BLaER1 (cell line): ENCODE data around the gene BMP2K.
"Not testable (repeated sequence)": the region's sequence is repeated elsewhere in the genome, so short reads cannot be mapped to it uniquely, and the experiment has no call there.

Experiments
- H3K27ac ChIP-seq: shearing (Covaris generic); formaldehyde crosslinking; 2 replicates; pipeline ENCODE4 v1.8.1; 2022
- H3K27me3 ChIP-seq: shearing (Covaris generic); formaldehyde crosslinking; 2 replicates; pipeline ENCODE4 v1.8.1; 2022
- H3K36me3 ChIP-seq: shearing (Covaris generic); formaldehyde crosslinking; 2 replicates; pipeline ENCODE4 v1.8.1; 2022
- H3K4me1 ChIP-seq: shearing (Covaris generic); formaldehyde crosslinking; 2 replicates; pipeline ENCODE4 v1.8.1; 2022
- H3K4me2 ChIP-seq: shearing (Covaris generic); formaldehyde crosslinking; 2 replicates; pipeline ENCODE4 v1.8.1; 2022
- H3K4me3 ChIP-seq: shearing (Covaris generic); formaldehyde crosslinking; 2 replicates; pipeline ENCODE4 v1.8.1; 2022
- H3K9ac ChIP-seq: shearing (Covaris generic); formaldehyde crosslinking; 2 replicates; pipeline ENCODE4 v1.8.1; 2022
- H3K9me3 ChIP-seq: shearing (Covaris generic); formaldehyde crosslinking; 2 replicates; pipeline ENCODE4 v1.8.1; 2022
- H4K20me1 ChIP-seq: shearing (Covaris generic); formaldehyde crosslinking; 2 replicates; pipeline ENCODE4 v1.8.1; 2022
- Cebpa-rat ChIP-seq: shearing (Covaris generic); IDR thresholded peaks from 2 replicates; pipeline ENCODE4 v1.8.1; 2022

BMP2K gene

DNA sequence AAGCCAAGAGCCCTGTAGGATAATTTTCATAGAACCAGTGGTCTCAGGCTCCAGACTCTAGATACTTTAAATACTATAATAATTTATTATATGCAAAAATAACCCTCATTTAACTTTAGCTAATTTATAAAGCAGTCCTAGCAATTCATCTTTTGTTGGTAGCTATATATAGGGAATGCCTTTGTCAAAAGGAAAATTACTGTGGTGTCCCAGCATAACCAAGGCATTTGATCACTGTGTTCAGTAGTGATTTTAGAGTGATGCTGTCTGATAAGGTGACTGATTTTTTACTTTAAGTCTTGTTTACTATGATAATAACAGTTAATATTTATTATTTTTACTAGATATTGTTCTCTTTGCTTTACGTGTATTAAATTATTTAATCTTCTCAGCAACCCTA, 101.9 kb downstream of the BMP2K start:
- Histone ChIP-seq H4K20me1 (no peaks in the 10 kb centered on the region), H3K9ac (no peak overlapping the region)
- no peak for TF ChIP-seq Cebpa-rat

DNA sequence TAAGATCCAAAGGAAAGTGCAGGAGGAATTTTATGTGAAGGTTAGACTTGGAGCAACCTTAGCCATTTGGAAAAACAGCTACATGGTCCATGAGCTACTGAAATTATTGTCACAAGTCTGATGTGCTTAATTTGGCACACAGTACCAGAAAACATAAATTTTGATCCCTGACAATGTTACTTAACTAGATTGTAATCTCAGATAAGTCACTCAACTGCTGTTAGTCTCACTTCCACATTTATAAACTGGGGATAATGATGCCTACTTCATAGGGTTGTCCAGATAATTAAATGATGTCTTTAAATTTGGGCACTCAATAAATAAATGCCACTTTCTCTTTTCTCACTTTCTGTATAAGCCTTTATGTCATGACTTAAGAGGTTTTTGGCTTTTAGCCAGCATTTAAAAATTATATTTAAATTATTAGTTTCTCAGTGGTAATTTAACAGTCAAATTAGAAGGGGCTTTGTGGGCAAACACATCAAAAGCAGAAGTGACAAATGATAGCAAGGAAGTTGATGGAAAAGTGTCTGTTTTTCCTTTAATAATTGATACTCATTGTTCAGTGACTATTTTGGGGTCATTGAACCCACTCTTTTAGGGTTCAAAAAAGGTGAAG, 104.8 kb downstream of the BMP2K start:
- Histone ChIP-seq H3K4me1 (no peaks in the 10 kb centered on the region), H3K36me3 (peaks cover 52% of the 10 kb centered on the region), H3K4me3 (no peak overlapping the region), H3K4me2 (no peak overlapping the region), H4K20me1 (no peaks in the 10 kb centered on the region), H3K27me3 (no peaks in the 10 kb centered on the region), H3K9me3 (no peaks in the 10 kb centered on the region), H3K27ac (no peak overlapping the region), H3K9ac (no peak overlapping the region)
- no peak for TF ChIP-seq Cebpa-rat

More for the DNA sequence above, 101.9 kb downstream of the BMP2K start:
- Histone ChIP-seq H3K4me3 (no peak overlapping the region), H3K27ac (no peak overlapping the region), H3K27me3 (no peaks in the 10 kb centered on the region), H3K4me2 (no peak overlapping the region), H3K36me3 (peaks cover 59% of the 10 kb centered on the region), H3K4me1 (no peaks in the 10 kb centered on the region), H3K9me3 (no peaks in the 10 kb centered on the region)

DNA sequence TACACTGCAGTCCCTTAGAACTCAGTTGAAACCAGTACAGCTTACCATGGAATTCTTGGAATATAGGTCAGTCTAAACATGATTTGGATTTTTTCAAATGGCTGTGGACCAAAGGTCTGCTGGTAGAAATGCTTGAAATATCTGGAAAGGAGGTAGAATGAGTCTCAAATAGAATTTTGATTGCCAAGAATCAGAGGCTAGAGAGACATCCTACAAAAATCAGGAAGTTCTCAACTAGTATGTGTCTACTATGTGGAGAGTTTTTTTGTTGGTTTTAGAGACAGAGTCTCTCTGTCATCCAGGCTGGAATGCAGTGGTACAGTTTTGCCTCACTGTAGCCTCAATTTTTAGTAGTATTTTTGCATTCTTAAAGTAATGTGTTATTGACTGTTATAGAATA, 109.4 kb downstream of the BMP2K start:
- no peak overlapping the region for H3K9ac ChIP-seq
- no peak overlapping the region for H3K27ac ChIP-seq
- no peaks in the 10 kb centered on the region for H3K4me1 ChIP-seq
- no peak overlapping the region for H3K4me3 ChIP-seq
- no peaks in the 10 kb centered on the region for H3K9me3 ChIP-seq
- TF ChIP-seq Cebpa-rat = no peak
- H4K20me1 ChIP-seq = no peaks in the 10 kb centered on the region
- H3K27me3 ChIP-seq = no peaks in the 10 kb centered on the region
- no peak overlapping the region for H3K4me2 ChIP-seq
- H3K36me3 ChIP-seq = peaks cover 41% of the 10 kb centered on the region

DNA sequence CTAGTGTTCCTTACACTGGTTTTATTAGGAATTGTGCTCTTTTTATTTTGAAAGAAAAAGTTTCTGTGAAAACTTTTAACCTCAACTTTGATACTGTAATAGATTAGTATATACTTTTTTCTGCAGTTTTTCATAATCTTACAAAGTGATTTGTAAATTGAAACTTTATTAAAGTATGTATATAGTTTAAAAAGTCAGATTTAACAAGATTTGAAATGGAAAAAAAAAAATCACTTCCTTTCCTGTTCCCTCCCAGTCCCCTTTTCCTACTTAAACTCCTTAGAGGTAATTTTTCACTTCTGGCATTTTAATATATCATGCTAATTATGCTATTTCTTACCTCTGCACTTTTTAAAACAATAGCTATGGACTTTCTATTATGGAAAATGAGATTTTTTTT, 113.8 kb downstream of the BMP2K start:
- Histone ChIP-seq H3K4me1 (no peaks in the 10 kb centered on the region), H4K20me1 (no peaks in the 10 kb centered on the region), H3K4me3 (no peak overlapping the region), H3K9me3 (no peaks in the 10 kb centered on the region), H3K9ac (no peak overlapping the region), H3K4me2 (no peak overlapping the region), H3K27ac (no peak overlapping the region), H3K36me3 (peaks cover 58% of the 10 kb centered on the region), H3K27me3 (no peaks in the 10 kb centered on the region)
- no peak for TF ChIP-seq Cebpa-rat

DNA sequence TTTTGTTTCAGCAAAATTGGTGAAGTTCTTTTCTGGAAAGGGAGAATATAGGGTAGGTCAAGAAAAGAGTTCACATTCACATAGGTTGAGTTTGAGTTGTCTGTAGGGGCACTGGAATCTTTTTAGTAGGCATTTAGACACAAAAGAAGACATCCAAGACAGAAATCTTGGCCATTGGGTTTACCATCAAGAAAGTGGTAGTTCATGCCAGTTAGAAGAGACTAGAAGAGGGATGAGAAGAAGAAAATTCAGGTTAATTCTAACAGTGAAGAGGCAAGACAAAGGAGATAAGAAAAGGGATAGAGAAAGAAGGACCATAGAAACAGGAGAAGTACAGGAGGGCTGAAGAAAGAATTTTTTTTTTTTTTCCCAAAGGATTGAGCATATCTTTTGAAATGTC, 123.2 kb downstream of the BMP2K start:
- Histone ChIP-seq H3K4me2 (no peak overlapping the region), H3K27ac (no peak overlapping the region), H3K4me3 (no peak overlapping the region), H3K36me3 (peaks cover 19% of the 10 kb centered on the region), H3K4me1 (no peaks in the 10 kb centered on the region), H3K9ac (no peak overlapping the region), H3K27me3 (no peaks in the 10 kb centered on the region), H4K20me1 (no peaks in the 10 kb centered on the region), H3K9me3 (no peaks in the 10 kb centered on the region)
- no peak for TF ChIP-seq Cebpa-rat

DNA sequence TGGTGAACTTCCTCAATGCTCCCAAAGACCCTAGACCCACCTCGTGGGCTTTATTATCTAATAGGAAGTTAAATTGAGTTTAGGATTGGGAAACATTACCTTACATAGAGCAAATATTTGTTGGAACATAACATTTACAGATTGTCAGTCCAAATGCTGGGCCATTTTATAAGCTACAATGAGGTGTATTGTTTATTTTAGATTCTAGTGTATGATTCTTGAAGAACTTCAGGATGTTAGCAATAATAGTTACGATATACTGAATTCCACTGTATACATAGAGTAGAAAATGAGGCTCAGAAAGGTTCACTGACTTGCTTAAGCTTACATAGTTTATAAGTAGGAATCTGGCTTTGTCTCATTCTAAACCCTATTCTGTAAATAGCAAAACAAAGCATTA, 125.7 kb downstream of the BMP2K start:
- no peaks in the 10 kb centered on the region for H3K9me3 ChIP-seq
- no peaks in the 10 kb centered on the region for H3K4me1 ChIP-seq
- no peak overlapping the region for H3K4me2 ChIP-seq
- H4K20me1 ChIP-seq = no peaks in the 10 kb centered on the region
- H3K4me3 ChIP-seq = no peak overlapping the region
- no peak overlapping the region for H3K9ac ChIP-seq
- no peaks in the 10 kb centered on the region for H3K27me3 ChIP-seq
- H3K36me3 ChIP-seq = peaks cover 6% of the 10 kb centered on the region; the same call in 1 of the 2 replicates
- TF ChIP-seq Cebpa-rat = no peak
- H3K27ac ChIP-seq = no peak overlapping the region

DNA sequence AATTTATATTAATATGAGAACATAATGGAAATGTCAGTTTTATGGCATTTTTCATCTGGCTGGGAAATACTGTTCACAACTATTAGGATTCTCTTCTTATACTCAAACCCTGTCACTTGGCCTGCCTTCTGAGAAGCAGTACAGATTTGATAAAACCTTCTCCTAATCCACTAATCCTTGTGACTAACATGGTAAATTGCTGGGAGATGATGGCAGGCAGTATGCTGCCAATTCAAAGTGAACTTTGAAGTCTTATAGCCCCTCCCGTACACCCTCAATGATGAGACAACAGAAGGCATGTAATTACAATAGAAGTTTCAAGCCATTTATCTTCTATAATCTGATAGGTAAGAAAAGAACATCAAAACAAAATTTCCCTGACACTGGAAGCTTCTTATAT, 126.1 kb downstream of the BMP2K start:
- H3K27me3 ChIP-seq = no peaks in the 10 kb centered on the region
- no peak overlapping the region for H3K27ac ChIP-seq
- no peaks in the 10 kb centered on the region for H4K20me1 ChIP-seq
- H3K9me3 ChIP-seq = no peaks in the 10 kb centered on the region
- H3K4me2 ChIP-seq = no peak overlapping the region
- no peaks in the 10 kb centered on the region for H3K4me1 ChIP-seq
- no peak for TF ChIP-seq Cebpa-rat
- no peak overlapping the region for H3K4me3 ChIP-seq
- no peak overlapping the region for H3K9ac ChIP-seq
- peaks cover 6% of the 10 kb centered on the region; the same call in 1 of the 2 replicates for H3K36me3 ChIP-seq

DNA sequence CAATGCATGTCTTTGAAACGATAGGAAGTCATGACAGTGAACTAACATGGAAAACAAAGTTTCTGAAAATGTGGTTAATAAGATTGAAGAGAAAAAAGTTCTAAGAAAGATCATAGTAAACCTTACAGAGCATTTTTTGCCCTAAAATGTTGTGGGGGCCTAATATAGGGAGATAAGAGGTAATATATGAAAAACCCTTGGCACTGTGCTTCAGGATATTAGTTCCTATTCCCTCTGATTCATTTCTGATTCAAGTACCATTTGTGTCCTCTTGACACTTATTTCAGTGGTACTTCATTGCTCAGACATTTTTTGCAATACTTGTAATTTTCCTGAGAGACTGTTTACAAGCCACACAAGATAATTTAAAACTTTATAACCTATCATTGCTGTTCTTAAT, 128.0 kb downstream of the BMP2K start:
- no peak overlapping the region for H3K4me3 ChIP-seq
- TF ChIP-seq Cebpa-rat = no peak
- no peaks in the 10 kb centered on the region for H3K4me1 ChIP-seq
- H4K20me1 ChIP-seq = no peaks in the 10 kb centered on the region
- H3K4me2 ChIP-seq = no peak overlapping the region
- H3K36me3 ChIP-seq = peaks cover under 1% of the 10 kb centered on the region; the same call in 1 of the 2 replicates
- no peak overlapping the region for H3K27ac ChIP-seq
- H3K27me3 ChIP-seq = no peaks in the 10 kb centered on the region
- no peak overlapping the region for H3K9ac ChIP-seq
- H3K9me3 ChIP-seq = no peaks in the 10 kb centered on the region

DNA sequence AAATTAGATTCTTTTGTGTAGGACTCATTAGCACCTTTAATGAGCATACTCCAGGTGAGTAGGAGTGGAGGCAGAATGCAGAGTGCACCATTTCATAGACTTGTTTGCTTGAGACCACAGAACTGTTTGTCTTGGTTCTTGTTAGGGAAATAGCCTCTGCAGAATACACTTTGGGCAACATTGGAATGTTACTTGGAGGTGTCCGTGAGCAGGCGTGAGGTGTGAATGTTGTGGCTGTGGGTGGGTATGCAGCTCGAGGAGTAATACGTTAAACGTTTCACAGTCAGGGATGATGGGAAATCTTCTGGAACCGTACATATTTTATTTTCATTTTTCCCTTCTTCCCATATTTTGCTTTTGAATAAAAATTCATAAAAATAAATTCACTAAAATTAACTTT, 131.5 kb downstream of the BMP2K start:
- no peak overlapping the region for H3K27ac ChIP-seq
- peaks cover 25% of the 10 kb centered on the region for H3K36me3 ChIP-seq
- no peaks in the 10 kb centered on the region for H3K9me3 ChIP-seq
- H3K27me3 ChIP-seq = no peaks in the 10 kb centered on the region
- H4K20me1 ChIP-seq = no peaks in the 10 kb centered on the region
- no peak overlapping the region for H3K9ac ChIP-seq
- no peak overlapping the region for H3K4me3 ChIP-seq
- H3K4me1 ChIP-seq = no peaks in the 10 kb centered on the region
- H3K4me2 ChIP-seq = no peak overlapping the region
- TF ChIP-seq Cebpa-rat = no peak

DNA sequence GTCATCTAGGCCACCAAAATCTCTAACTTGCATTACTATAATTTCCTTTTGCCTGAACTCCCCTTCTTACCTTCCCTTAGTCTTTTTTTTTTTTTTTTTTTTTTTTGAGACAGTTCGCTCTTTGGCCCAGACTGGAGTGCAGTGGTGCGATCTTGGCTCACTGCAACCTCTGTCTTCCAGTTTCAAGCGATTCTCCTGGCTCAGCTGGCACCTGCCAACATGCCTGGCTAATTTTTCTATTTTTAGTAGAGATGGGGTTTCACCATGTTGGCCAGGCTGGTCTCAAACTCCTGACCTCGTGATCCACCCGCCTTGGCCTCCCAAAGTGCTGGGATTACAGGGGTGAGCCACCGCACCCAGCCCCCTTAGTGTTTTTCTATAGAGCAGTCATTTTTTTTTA, 132.8 kb downstream of the BMP2K start:
- H3K4me2 ChIP-seq, H3K9ac ChIP-seq, H3K27me3 ChIP-seq, H3K9me3 ChIP-seq, H3K27ac ChIP-seq, H4K20me1 ChIP-seq, H3K4me1 ChIP-seq, H3K4me3 ChIP-seq: not testable (repeated sequence)
- H3K36me3 ChIP-seq = peaks cover 26% of the 10 kb centered on the region

DNA sequence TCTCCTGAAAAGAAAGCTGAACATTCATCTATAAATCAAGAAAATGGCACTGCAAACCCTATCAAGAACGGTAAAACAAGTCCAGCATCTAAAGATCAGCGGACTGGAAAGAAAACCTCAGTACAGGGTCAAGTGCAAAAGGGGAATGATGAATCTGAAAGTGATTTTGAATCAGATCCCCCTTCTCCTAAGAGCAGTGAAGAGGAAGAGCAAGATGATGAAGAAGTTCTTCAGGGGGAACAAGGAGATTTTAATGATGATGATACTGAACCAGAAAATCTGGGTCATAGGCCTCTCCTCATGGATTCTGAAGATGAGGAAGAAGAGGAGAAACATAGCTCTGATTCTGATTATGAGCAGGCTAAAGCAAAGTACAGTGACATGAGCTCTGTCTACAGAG, 134.5 kb downstream of the BMP2K start:
- H3K4me3 ChIP-seq = no peak overlapping the region
- H3K27me3 ChIP-seq = no peaks in the 10 kb centered on the region
- H4K20me1 ChIP-seq = no peaks in the 10 kb centered on the region
- no peaks in the 10 kb centered on the region for H3K9me3 ChIP-seq
- peaks cover 30% of the 10 kb centered on the region for H3K36me3 ChIP-seq
- no peak overlapping the region for H3K4me2 ChIP-seq
- no peak for TF ChIP-seq Cebpa-rat
- H3K27ac ChIP-seq = no peak overlapping the region
- no peaks in the 10 kb centered on the region for H3K4me1 ChIP-seq
- H3K9ac ChIP-seq = no peak overlapping the region
